ENCODE results near the gene PI16.

GRCh38 chr6:36944650-36945049 is 9.9 kb upstream of the PI16 start:
- TF ChIP-seq EZH2 (IDR thresholded peaks at IDR 0.05; ENCODE audit: borderline replicate concordance, insufficient read depth, low read depth, low read length, poor library complexity, severe bottlenecking), result no peak
- TF ChIP-seq, protein P1, sequence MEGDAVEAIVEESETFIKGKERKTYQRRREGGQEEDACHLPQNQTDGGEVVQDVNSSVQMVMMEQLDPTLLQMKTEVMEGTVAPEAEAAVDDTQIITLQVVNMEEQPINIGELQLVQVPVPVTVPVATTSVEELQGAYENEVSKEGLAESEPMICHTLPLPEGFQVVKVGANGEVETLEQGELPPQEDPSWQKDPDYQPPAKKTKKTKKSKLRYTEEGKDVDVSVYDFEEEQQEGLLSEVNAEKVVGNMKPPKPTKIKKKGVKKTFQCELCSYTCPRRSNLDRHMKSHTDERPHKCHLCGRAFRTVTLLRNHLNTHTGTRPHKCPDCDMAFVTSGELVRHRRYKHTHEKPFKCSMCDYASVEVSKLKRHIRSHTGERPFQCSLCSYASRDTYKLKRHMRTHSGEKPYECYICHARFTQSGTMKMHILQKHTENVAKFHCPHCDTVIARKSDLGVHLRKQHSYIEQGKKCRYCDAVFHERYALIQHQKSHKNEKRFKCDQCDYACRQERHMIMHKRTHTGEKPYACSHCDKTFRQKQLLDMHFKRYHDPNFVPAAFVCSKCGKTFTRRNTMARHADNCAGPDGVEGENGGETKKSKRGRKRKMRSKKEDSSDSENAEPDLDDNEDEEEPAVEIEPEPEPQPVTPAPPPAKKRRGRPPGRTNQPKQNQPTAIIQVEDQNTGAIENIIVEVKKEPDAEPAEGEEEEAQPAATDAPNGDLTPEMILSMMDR (IDR thresholded peaks at IDR 0.05), result no peak

Data from B cell (primary cell).